Nephron (organoid): ENCODE results near the gene NIPAL4.

Experiments used
- H3K27ac Mint-ChIP-seq, 3 experiments: 2 replicates each; pipeline ENCODE4 v1.8.0; 2020; ENCODE audit warnings: mixed read lengths in 3 of 3, mild to moderate bottlenecking in 2 of 3, moderate library complexity in 1 of 3
- H3K27me3 Mint-ChIP-seq: 2 replicates; pipeline ENCODE4 v1.8.0; 2021; ENCODE audit warnings: low read depth, mild to moderate bottlenecking, moderate library complexity, mixed read lengths
- H3K36me3 Mint-ChIP-seq: 2 replicates; pipeline ENCODE4 v1.8.0; 2020; ENCODE audit warnings: low read depth, mixed read lengths
- H3K4me1 Mint-ChIP-seq: 2 replicates; pipeline ENCODE4 v1.8.0; 2020; ENCODE audit warnings: mixed read lengths
- H3K4me3 Mint-ChIP-seq, 3 experiments: 2 replicates each; pipeline ENCODE4 v1.8.0; 2020; ENCODE audit warnings: mild to moderate bottlenecking in 3 of 3, mixed read lengths in 3 of 3, moderate library complexity in 2 of 3
- H3K9me3 Mint-ChIP-seq: 2 replicates; pipeline ENCODE4 v1.8.0; 2020; ENCODE audit warnings: mixed read lengths
- CTCF ChIP-seq, 3 experiments: fragments of 200-600 bp; sonication (generic); IDR thresholded peaks; one replicate each; pipeline ENCODE4 v1.5.0; 2021; ENCODE audit warnings: antibody characterized with exemption in 3 of 3; ENCODE audit not compliant: unreplicated experiment in 3 of 3

The NIPAL4 gene

GRCh38 chr5:157521704-157522029, 61.7 kb downstream of the NIPAL4 start:
- no peak overlapping the region for H3K27ac Mint-ChIP-seq
- TF ChIP-seq CTCF (IDR thresholded peaks at IDR 0.05; ENCODE audit: unreplicated experiment in 3 of 3): no peak

GRCh38 chr5:157523976-157524375, 64.0 kb downstream of the NIPAL4 start:
- Mint-ChIP-seq H3K9me3 (no peaks in the 10 kb centered on the region), H3K4me1 (peaks cover 25% of the 10 kb centered on the region), H3K36me3 (peaks cover 3% of the 10 kb centered on the region), H3K27ac (no peak overlapping the region), H3K27me3 (no peaks in the 10 kb centered on the region), H3K4me3 (no peak overlapping the region)
- no peak for TF ChIP-seq CTCF (IDR thresholded peaks at IDR 0.05; ENCODE audit: unreplicated experiment in 3 of 3)

More at GRCh38 chr5:157521704-157522029, 61.7 kb downstream of the NIPAL4 start:
- Mint-ChIP-seq H3K4me1 (peaks cover 21% of the 10 kb centered on the region), H3K4me3 (no peak overlapping the region), H3K27me3 (no peaks in the 10 kb centered on the region), H3K9me3 (no peaks in the 10 kb centered on the region), H3K36me3 (peaks cover 6% of the 10 kb centered on the region)
